HFF-Myc (cell line): ENCODE results near the gene PAFAH1B1.

Source experiments
- DNase-seq: peaks from one replicate; pipeline ENCODE4 v3.0.0-alpha.2; 2011; ENCODE audit warnings: low read depth; ENCODE audit errors: extremely low read depth
- H3K4me3 ChIP-seq: replicated peaks from 2 replicates; pipeline ENCODE4 v1.5.1; 2011; ENCODE audit warnings: low read depth, mild to moderate bottlenecking, control low read depth, low read length
- TF ChIP-seq, protein P1 (sequence below): IDR thresholded peaks from 2 replicates; pipeline ENCODE4 v1.5.1; 2012; ENCODE audit warnings: mild to moderate bottlenecking, low read depth, low read length, control low read depth; ENCODE audit errors: missing control alignments

PAFAH1B1 gene

DNA sequence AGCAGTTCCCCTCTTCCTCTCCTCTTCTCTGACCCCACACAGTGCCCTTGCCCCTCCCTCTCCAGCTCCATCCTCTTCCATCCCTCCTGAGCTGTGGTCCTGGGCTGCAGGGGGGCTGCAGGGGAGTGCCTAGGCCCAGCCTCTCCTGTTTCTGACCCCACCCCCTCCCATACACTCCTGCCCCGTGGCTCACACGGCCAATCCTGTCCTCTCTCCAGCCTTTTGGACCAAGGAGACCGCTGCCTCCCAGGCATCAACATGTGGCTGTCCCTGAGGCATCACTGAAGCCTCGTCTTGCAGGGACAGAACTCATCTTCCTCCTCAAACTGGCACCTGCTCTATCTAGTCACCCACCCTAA is 111.4 kb downstream of the PAFAH1B1 start:
- no peak for DNase-seq
- H3K4me3 ChIP-seq = no peak overlapping the region
- TF ChIP-seq, protein P1, sequence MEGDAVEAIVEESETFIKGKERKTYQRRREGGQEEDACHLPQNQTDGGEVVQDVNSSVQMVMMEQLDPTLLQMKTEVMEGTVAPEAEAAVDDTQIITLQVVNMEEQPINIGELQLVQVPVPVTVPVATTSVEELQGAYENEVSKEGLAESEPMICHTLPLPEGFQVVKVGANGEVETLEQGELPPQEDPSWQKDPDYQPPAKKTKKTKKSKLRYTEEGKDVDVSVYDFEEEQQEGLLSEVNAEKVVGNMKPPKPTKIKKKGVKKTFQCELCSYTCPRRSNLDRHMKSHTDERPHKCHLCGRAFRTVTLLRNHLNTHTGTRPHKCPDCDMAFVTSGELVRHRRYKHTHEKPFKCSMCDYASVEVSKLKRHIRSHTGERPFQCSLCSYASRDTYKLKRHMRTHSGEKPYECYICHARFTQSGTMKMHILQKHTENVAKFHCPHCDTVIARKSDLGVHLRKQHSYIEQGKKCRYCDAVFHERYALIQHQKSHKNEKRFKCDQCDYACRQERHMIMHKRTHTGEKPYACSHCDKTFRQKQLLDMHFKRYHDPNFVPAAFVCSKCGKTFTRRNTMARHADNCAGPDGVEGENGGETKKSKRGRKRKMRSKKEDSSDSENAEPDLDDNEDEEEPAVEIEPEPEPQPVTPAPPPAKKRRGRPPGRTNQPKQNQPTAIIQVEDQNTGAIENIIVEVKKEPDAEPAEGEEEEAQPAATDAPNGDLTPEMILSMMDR = no peak

GRCh38 chr17:2705263-2705662 is 111.8 kb downstream of the PAFAH1B1 start:
- TF ChIP-seq, protein P1 = no peak
- no peak for DNase-seq
- H3K4me3 ChIP-seq = no peak overlapping the region

- TF ChIP-seq, protein P1 = no peak
- DNase-seq = no peak
- no peak overlapping the region for H3K4me3 ChIP-seq
Observed at GRCh38 chr17:2705888-2706795, 112.7 kb downstream of the PAFAH1B1 start.

- H3K4me3 ChIP-seq = no peak overlapping the region
- TF ChIP-seq, protein P1 = no peak
- DNase-seq = no peak
Observed at GRCh38 chr17:2706911-2707510, 113.6 kb downstream of the PAFAH1B1 start.

DNA sequence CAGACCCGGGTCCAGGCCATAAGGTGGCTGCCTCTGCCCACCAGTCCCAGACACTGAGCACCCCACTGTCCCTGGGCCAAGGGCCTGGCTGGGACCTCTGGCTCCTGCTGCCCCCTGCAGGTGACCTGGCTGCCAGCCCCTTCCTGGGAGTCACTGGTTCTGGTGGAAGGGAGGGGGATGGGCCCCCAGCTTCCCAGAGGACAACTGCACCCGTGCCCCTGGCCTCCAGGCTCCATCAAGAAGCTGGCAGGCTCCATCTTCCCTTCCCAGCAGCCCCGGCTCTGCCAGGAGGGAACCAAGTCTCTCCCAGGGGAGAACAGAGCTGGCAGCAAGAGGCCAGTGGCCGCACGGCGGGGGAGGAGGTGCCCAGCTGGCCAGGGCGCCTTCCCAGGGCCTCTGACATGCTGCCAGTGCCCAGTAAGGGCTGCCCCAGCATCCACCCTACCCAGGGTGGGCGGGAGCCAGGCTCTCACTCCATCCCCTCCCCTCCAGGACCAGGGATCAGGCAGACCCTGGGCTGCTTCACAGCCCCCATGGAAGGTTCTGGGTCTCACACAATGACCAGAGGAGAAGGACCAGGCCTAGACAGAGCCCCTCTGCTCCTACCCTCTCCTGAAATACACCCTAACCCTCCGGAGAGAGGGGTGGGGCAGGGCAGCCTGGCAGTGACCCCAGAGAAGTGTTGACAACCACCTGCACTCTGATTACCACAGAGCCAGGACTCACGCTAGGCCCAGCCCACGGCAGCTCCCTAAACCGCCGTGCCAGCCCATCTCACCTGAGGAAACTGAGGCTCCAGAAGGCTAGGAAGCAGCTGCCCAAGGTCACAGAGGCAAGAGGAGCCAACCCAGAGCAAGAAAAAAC is 114.5 kb downstream of the PAFAH1B1 start:
- H3K4me3 ChIP-seq = peak overlapping the region; percentile 98; the same call in 1 of the 2 replicates
- no peak for DNase-seq
- TF ChIP-seq, protein P1 = peak; percentile 48

DNA sequence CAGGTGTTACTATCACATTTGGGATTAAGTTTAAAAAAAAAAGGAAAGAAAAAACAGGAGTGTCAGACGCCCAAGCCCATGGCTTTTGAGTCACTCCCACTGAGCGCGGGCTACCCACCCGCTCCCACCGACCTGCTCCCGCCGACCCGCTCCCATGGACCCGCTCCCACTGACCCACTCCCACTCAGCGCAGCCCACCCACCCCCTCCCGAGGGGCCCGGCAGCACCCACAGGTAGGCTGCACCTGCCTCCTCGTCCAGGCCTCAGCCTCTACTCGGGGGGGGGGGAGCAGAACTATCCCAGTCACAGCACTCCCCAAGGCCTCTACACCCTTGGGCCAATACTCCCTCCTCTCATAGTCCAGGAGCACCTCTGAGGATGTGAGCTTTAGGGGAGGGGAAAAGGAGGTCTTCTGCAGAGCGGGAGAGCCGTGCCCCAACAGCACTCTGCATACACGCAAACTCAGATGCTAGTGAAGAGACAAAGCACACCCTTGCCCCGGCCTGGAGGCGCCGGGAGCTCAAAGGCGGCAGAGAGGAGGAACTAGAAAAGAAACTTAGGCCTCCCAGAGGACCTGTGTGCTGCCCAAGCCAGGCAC is 115.2 kb downstream of the PAFAH1B1 start:
- TF ChIP-seq, protein P1 = no peak
- H3K4me3 ChIP-seq = peak overlapping the region; percentile 98
- no peak for DNase-seq
